Colonic mucosa (tissue), 4 donors: ENCODE results near the gene KCNA2. TPM values are rescaled to one million over a fixed set of nuclear protein-coding genes. Genes with fewer than 3 reads are reported as not detected.
A peak's percentile ranks its signal among the peaks of the same experiment; 100 is the strongest.

Source experiments
- DNase-seq: peaks from one replicate; pipeline ENCODE4 v3.0.0-alpha.2; 2020
- H3K27ac ChIP-seq: fragments of 200-600 bp; one replicate; pipeline ENCODE4 v1.8.0; 2021
- H3K27me3 ChIP-seq: fragments of 200-600 bp; one replicate; pipeline ENCODE4 v1.8.0; 2021
- H3K36me3 ChIP-seq: fragments of 200-600 bp; one replicate; pipeline ENCODE4 v1.8.0; 2021
- H3K4me1 ChIP-seq: fragments of 200-600 bp; one replicate; pipeline ENCODE4 v1.8.0; 2021; ENCODE audit warnings: mild to moderate bottlenecking
- H3K4me3 ChIP-seq: fragments of 200-600 bp; one replicate; pipeline ENCODE4 v1.8.0; 2021
- H3K9ac ChIP-seq, 2 donors: one replicate each; pipeline ENCODE4 v1.7.0; 2013; ENCODE audit warnings: control low read depth in 2 of 2, low read depth in 2 of 2, low read length in 2 of 2
- H3K9me3 ChIP-seq: fragments of 200-600 bp; one replicate; pipeline ENCODE4 v1.8.0; 2021
- CTCF ChIP-seq: fragments of 200-600 bp; IDR thresholded peaks from one replicate; pipeline ENCODE4 v1.8.0; 2022; ENCODE audit warnings: antibody characterized with exemption, mild to moderate bottlenecking
- intact Hi-C: fragments of 100-400 bp; cut with DNase I; formaldehyde crosslinking; loops from one replicate; pipeline ENCODE4 v1.14.1; 2022
- total RNA-seq, 2 donors: library from RNA; stranded (reverse); fragmentation: NEBNext Ultra II Directional in 1 of 2; extraction: Animal tissue kit (Norgen Biotek cat#: 25700) in 1 of 2; gene quantifications; one replicate each; pipeline ENCODE4 v1.2.1, GENCODE V29; 2021
- donor health status: healthy.
- donor health status: DM: no; HTN: no; CAD: no.
- donor health status: DM: no; HTN: no; CAD: no.

Gene KCNA2
- total RNA-seq, 2 donors from 2014 or later = 0.17 to 0.61 TPM

GRCh38 chr1:110627764-110628163 lies 21.6 kb upstream of the KCNA2 start:
- intact Hi-C loops = no loop called here
- no peak overlapping the region for H3K9ac ChIP-seq
- H3K4me1 ChIP-seq = no peaks in the 10 kb centered on the region
- no peaks in the 10 kb centered on the region for H3K27me3 ChIP-seq
- no peak overlapping the region for H3K27ac ChIP-seq
- no peak for TF ChIP-seq CTCF
- H3K4me3 ChIP-seq = no peak overlapping the region
- DNase-seq = no peak
- no peaks in the 10 kb centered on the region for H3K36me3 ChIP-seq
- H3K9me3 ChIP-seq = no peaks in the 10 kb centered on the region

GRCh38 chr1:110626889-110627288 lies 20.7 kb upstream of the KCNA2 start:
- Histone ChIP-seq H3K27me3 (no peaks in the 10 kb centered on the region), H3K27ac (no peak overlapping the region), H3K4me3 (no peak overlapping the region), H3K4me1 (no peaks in the 10 kb centered on the region), H3K36me3 (no peaks in the 10 kb centered on the region), H3K9me3 (no peaks in the 10 kb centered on the region), H3K9ac (no peak overlapping the region)
- TF ChIP-seq CTCF = no peak
- DNase-seq = no peak
- intact Hi-C loops = no loop called here

GRCh38 chr1:110620686-110621085 lies 14.5 kb upstream of the KCNA2 start:
- no peaks in the 10 kb centered on the region for H3K36me3 ChIP-seq
- H3K9ac ChIP-seq = no peak overlapping the region
- TF ChIP-seq CTCF = no peak
- no peaks in the 10 kb centered on the region for H3K4me1 ChIP-seq
- no peaks in the 10 kb centered on the region for H3K9me3 ChIP-seq
- intact Hi-C loops = no loop called here
- no peak overlapping the region for H3K4me3 ChIP-seq
- no peaks in the 10 kb centered on the region for H3K27me3 ChIP-seq
- no peak overlapping the region for H3K27ac ChIP-seq
- DNase-seq = no peak

- Histone ChIP-seq H3K9ac (no peak overlapping the region), H3K9me3 (no peaks in the 10 kb centered on the region), H3K27ac (no peak overlapping the region), H3K36me3 (no peaks in the 10 kb centered on the region), H3K4me1 (no peaks in the 10 kb centered on the region), H3K4me3 (no peak overlapping the region), H3K27me3 (no peaks in the 10 kb centered on the region)
- TF ChIP-seq CTCF = no peak
- intact Hi-C loops = no loop called here
- no peak for DNase-seq
These were observed 14.1 kb upstream of the KCNA2 start for GRCh38 chr1:110620250-110620615.

- no peaks in the 10 kb centered on the region for H3K27me3 ChIP-seq
- H3K4me3 ChIP-seq = peak overlapping the region; percentile 12
- no peaks in the 10 kb centered on the region for H3K9me3 ChIP-seq
- H3K27ac ChIP-seq = no peak overlapping the region
- peak overlapping the region in 1 of 2 donors; percentile 17 for H3K9ac ChIP-seq
- intact Hi-C loops = loop anchor here (5.0 kb wide), 4 partner anchors 62 to 163 kb away; no protein-coding TSS in a partner anchor
- H3K4me1 ChIP-seq = no peaks in the 10 kb centered on the region
- DNase-seq = peak; percentile 78
- TF ChIP-seq CTCF = peak; percentile 88
- no peaks in the 10 kb centered on the region for H3K36me3 ChIP-seq
These were observed 13.5 kb upstream of the KCNA2 start for GRCh38 chr1:110619412-110620249.
